Sigmoid colon (tissue), 7 donors: ENCODE measurements around the gene TAF8. TPM values are rescaled to one million over a fixed set of nuclear protein-coding genes. Genes with fewer than 3 reads are reported as not detected.
A peak's percentile ranks its signal among the peaks of the same experiment; 100 is the strongest.

Experiments used
- DNase-seq: peaks from one replicate; pipeline ENCODE4 v3.0.0-alpha.2; 2019
- H3K27ac ChIP-seq, 4 donors: fragments of 200-600 bp; sonication (generic); one replicate each; pipeline ENCODE4 v1.5.1; 2016 to 2019; ENCODE audit warnings: mild to moderate bottlenecking in 1 of 4
- H3K27me3 ChIP-seq, 3 donors: fragments of 200-600 bp; sonication (generic); one replicate each; pipeline ENCODE4 v1.5.1; 2019; ENCODE audit warnings: mild to moderate bottlenecking in 1 of 3
- H3K36me3 ChIP-seq, 4 donors: fragments of 200-600 bp; sonication (generic); one replicate each; pipeline ENCODE4 v1.5.1; 2016 to 2019
- H3K4me1 ChIP-seq, 4 donors: fragments of 200-600 bp; sonication (generic); one replicate each; pipeline ENCODE4 v1.5.1; 2017 to 2019
- H3K4me3 ChIP-seq, 4 donors: fragments of 200-600 bp; sonication (generic); one replicate each; pipeline ENCODE4 v1.5.1; 2017 to 2019; ENCODE audit warnings: mild to moderate bottlenecking in 2 of 4, moderate library complexity in 1 of 4
- H3K9me3 ChIP-seq, 4 donors: fragments of 200-600 bp in 3 of 4; sonication (generic) in 3 of 4; one replicate each; pipeline versions ENCODE4 v1.5.1 to v1.6.1; 2013 to 2019
- EP300 ChIP-seq, 4 donors: sonication (generic); formaldehyde crosslinking; IDR thresholded peaks; one replicate each; pipeline ENCODE4 v1.6.1; 2017; ENCODE audit warnings: antibody characterized with exemption in 4 of 4
- POLR2A ChIP-seq, 2 donors: fragments of 450-650 bp; IDR thresholded peaks; one replicate each; pipeline ENCODE4 v1.6.1; 2016; ENCODE audit warnings: antibody characterized with exemption in 2 of 2, mild to moderate bottlenecking in 2 of 2, moderate library complexity in 2 of 2
- POLR2AphosphoS5 ChIP-seq, 4 donors: sonication (generic); formaldehyde crosslinking; IDR thresholded peaks; one replicate each; pipeline ENCODE4 v1.6.1; 2017; ENCODE audit warnings: antibody characterized with exemption in 4 of 4
- WGBS, 2 donors: extraction: QIAGEN DNeasy Blood & Tissue Kit; methylation state at CpG; one replicate each; pipeline ENCODE4 v1.1.7; 2013; 5-methylcytosine and 5-hydroxymethylcytosine counted together
- intact Hi-C: fragments of 100-400 bp; cut with DNase I; formaldehyde crosslinking; loops from one replicate; pipeline ENCODE4 v1.15.1; 2023
- polyA plus RNA-seq, 3 donors: library from polyadenylated mRNA; stranded (reverse); fragments of 200-250 nt; gene quantifications; one replicate each; pipeline ENCODE4 v1.2.3, GENCODE V29; 2013
- total RNA-seq, 4 donors: library from RNA; depleted of rRNA; stranded (reverse); fragments of >200 nt; gene quantifications; one replicate each; pipeline ENCODE4 v1.1.0, GENCODE V29; 2016
- TF ChIP-seq, protein P1 (sequence below), 4 experiments: fragments of 450-650 bp in 3 of 4; fragments of 200-600 bp in 1 of 4; IDR thresholded peaks; one replicate each; pipeline ENCODE4 v1.5.1; 2016 to 2019; ENCODE audit warnings: antibody characterized with exemption in 4 of 4, mild to moderate bottlenecking in 3 of 4, moderate library complexity in 2 of 4
- donor health status: healthy with polysubstance abuse.
- donor health status: Bipolar disorder and iron deficiency.
- donor health status: healthy.

The TAF8 gene
- total and polyA plus RNA-seq, 7 donors: 4.9 to 30.7 (median 20.3) TPM

DNA sequence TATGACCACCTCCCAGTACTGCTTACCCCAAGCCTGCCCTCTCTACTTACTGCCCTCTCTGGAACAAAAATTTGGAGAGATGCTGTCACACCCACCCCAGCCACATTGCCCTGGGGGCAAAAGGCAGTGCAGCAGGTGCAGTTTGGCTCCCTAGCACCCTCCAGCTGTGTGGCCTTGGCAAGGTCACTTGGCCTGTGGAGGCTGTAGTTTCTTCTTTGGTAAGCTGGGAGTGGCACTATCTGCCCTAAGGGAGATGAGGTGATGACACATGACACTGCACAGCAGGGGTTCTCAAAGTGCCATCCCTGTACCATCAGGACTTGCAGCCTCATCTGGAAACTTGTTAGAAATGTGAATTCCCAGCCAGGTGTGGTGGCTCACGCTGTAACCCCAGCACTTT lies 44.8 kb downstream of the TAF8 start:
- Histone ChIP-seq H3K36me3 (peaks cover 0 to 4% (median 0%) of the 10 kb centered on the region in 4 donors), H3K27ac (no peak overlapping the region), H3K4me3 (no peak overlapping the region), H3K27me3 (no peaks in the 10 kb centered on the region), H3K9me3 (no peaks in the 10 kb centered on the region), H3K4me1 (peaks cover 0 to 10% (median 0%) of the 10 kb centered on the region in 4 donors)
- no peak for DNase-seq
- intact Hi-C loops: no loop called here
- no peak for TF ChIP-seq EP300 (IDR thresholded peaks at IDR 0.05)
- TF ChIP-seq POLR2AphosphoS5 (IDR thresholded peaks at IDR 0.05): no peak
- TF ChIP-seq, protein P1, sequence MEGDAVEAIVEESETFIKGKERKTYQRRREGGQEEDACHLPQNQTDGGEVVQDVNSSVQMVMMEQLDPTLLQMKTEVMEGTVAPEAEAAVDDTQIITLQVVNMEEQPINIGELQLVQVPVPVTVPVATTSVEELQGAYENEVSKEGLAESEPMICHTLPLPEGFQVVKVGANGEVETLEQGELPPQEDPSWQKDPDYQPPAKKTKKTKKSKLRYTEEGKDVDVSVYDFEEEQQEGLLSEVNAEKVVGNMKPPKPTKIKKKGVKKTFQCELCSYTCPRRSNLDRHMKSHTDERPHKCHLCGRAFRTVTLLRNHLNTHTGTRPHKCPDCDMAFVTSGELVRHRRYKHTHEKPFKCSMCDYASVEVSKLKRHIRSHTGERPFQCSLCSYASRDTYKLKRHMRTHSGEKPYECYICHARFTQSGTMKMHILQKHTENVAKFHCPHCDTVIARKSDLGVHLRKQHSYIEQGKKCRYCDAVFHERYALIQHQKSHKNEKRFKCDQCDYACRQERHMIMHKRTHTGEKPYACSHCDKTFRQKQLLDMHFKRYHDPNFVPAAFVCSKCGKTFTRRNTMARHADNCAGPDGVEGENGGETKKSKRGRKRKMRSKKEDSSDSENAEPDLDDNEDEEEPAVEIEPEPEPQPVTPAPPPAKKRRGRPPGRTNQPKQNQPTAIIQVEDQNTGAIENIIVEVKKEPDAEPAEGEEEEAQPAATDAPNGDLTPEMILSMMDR (IDR thresholded peaks at IDR 0.05): no peak
- TF ChIP-seq POLR2A (IDR thresholded peaks at IDR 0.05): no peak
- 98% methylated on average over 1 of the region's 1 CpG for WGBS, 2 donors

DNA sequence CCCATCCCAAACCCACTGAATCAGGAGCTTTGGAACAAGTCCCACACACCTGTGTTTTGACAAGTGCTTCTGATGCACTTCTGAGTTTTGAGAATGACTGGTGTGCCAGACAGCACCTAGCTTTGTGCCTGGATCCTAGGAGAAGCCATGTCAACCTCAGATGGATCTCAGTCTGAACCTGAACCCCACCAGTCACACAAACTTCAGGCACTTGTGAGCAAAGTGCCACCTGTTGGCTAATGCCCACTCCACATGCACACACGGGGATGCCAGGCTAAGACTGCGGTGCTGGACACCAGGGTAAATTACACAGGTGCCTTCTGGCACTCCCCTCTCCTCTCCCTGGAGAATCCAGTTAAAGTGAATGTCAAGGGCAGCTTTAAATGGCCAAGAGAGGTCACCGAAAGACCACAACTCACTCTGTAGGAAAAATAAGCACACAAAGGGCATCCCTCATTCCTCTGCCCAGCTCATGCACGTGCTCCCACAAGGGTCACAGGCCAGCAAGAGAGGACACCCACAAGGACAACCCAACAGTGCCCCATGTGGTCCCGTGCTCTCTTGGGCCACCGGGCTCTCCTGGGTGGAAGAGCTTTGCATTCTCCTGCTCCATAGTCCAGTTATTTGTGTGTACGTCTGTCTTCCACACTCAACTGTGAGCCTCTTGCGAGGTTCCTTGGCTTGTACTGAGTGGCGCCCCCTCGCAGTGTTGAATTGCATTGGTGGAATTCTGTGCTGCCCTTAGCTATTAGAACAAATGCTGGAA lies 45.6 kb downstream of the TAF8 start:
- peaks cover 0 to 4% (median 0%) of the 10 kb centered on the region in 4 donors for H3K36me3 ChIP-seq
- H3K9me3 ChIP-seq: no peaks in the 10 kb centered on the region
- H3K27ac ChIP-seq: no peak overlapping the region
- H3K4me1 ChIP-seq: peaks cover 0 to 16% (median under 1%) of the 10 kb centered on the region in 4 donors
- intact Hi-C loops: no loop called here
- no peaks in the 10 kb centered on the region for H3K27me3 ChIP-seq
- WGBS, 2 donors: 82 to 83% methylated on average over 10 of the region's 10 CpGs
- no peak overlapping the region for H3K4me3 ChIP-seq
- no peak for TF ChIP-seq EP300 (IDR thresholded peaks at IDR 0.05)
- TF ChIP-seq, protein P1 (IDR thresholded peaks at IDR 0.05): no peak
- no peak for DNase-seq

DNA sequence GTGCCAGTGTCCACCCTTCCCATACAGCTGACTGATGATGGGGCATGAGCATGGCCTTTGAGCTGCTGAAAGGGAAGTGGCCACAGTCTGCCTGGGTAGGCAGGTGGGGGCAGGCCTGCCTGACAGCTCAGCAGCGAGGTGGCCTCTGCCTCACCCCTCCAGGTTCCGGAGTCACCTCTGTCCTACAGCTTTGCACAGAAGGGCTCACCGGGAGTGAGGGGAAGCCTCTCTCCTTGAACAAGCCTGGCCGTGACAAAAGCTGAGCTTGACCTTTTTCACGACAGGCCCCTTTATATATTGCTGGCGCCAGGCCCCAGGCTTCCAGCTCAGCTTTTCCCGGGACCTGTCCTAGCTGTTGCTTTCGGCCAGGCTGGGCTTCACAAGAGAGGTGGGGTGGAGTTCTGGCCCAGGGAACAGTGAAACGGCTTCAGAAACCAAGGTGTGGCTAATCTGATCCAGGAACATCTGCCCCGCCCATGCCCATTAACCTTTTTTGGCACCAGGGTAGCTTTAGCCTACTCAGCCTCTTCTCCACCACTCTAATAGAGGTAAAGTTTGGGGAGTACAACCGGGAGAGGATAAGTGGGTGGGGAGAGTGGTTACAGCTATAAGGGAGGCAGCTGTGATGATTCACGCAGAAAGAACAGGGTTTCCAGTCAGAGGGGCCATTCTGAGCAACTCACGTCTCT lies 49.2 kb downstream of the TAF8 start:
- WGBS, 2 donors: 11 to 60% methylated on average over 13 of the region's 13 CpGs
- H3K9me3 ChIP-seq: no peaks in the 10 kb centered on the region
- DNase-seq: no peak
- no peaks in the 10 kb centered on the region for H3K36me3 ChIP-seq
- peaks cover 0 to 8% (median 4%) of the 10 kb centered on the region in 3 donors for H3K27me3 ChIP-seq
- TF ChIP-seq POLR2AphosphoS5 (IDR thresholded peaks at IDR 0.05) (no peak), POLR2A (IDR thresholded peaks at IDR 0.05) (no peak), EP300 (IDR thresholded peaks at IDR 0.05) (no peak)
- TF ChIP-seq, protein P1 (IDR thresholded peaks at IDR 0.05): no peak
- peaks cover 0 to 31% (median 15%) of the 10 kb centered on the region in 4 donors for H3K4me1 ChIP-seq
- intact Hi-C loops: no loop called here
- H3K4me3 ChIP-seq: no peak overlapping the region
- H3K27ac ChIP-seq: peak overlapping the region; percentile 29 to 60 (median 46)

DNA sequence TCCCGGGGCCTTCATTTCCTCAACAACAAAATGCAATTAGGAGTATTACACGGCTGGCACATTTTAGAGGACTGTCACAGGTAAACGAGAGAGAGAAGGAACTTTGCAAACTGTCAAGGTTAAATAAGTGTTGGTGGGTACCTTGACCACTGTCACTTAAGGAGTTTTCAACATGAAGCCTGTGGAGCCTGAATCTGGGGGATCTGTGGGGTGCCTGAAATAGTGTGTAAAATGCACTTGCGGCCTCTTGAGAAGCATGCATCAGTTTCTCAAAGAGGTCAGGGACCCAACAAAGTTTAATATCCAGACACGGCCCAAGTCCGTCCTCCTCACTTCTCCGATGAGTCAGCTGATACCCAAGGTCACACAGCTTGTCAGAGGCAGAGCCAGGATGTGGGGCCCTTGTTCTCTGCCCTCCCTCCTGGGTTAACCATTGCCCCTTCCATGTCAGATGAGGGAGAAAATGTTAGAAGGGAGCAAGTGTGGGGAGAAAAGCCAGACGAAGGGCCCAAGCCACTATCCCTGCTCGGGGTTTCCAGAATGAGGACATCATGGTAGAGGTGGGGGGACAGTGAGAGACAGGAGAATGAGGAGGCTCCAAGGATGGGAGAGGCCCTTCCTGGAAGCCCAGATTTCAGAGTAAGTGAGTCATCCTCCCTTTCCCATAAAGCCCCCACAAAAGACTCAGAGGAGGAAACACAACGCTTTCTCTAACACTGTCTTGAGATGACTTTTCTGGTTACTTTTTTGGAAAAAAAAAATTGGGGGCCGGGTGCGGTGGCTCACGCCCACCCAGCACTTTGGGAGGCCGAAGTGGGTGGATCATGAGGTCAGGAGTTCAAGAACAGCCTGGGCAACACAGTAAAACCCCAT lies 49.9 kb downstream of the TAF8 start:
- TF ChIP-seq POLR2AphosphoS5 (IDR thresholded peaks at IDR 0.05) (peak in 1 of 4 donors; percentile 32), EP300 (IDR thresholded peaks at IDR 0.05) (no peak), POLR2A (IDR thresholded peaks at IDR 0.05) (no peak)
- TF ChIP-seq, protein P1 (IDR thresholded peaks at IDR 0.05): no peak
- H3K27me3 ChIP-seq: peaks cover 0 to 16% (median 9%) of the 10 kb centered on the region in 3 donors
- H3K27ac ChIP-seq: peak overlapping the region; percentile 29 to 60 (median 48)
- no peaks in the 10 kb centered on the region for H3K9me3 ChIP-seq
- intact Hi-C loops: no loop called here
- no peak overlapping the region for H3K4me3 ChIP-seq
- H3K36me3 ChIP-seq: no peaks in the 10 kb centered on the region
- H3K4me1 ChIP-seq: peaks cover 0 to 36% (median 19%) of the 10 kb centered on the region in 4 donors
- 46 to 62% methylated on average over 14 of the region's 14 CpGs for WGBS, 2 donors
- DNase-seq: no peak
